Measurements from ENCODE around the gene KLRG1.

DNA sequence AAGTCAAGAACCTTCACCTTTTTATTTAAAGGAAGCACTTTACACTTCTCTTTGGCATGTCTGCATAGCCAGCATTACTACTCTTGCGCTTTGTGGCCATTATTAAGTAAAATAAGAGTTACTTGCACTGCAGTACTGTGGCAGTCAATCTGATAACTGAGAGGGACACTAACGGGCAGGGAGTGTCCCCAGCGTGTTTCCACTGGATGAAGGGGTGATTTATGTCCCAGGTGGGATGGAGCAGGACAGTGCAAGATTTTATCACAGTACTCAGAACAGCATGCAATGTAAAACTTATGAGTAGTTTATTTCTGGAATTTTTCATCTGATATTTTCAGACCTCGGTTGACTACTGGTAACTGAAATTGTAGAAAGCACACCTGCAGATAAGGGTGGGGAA lies 31.8 kb upstream of the KLRG1 start:
- TF ChIP-seq, protein P1, sequence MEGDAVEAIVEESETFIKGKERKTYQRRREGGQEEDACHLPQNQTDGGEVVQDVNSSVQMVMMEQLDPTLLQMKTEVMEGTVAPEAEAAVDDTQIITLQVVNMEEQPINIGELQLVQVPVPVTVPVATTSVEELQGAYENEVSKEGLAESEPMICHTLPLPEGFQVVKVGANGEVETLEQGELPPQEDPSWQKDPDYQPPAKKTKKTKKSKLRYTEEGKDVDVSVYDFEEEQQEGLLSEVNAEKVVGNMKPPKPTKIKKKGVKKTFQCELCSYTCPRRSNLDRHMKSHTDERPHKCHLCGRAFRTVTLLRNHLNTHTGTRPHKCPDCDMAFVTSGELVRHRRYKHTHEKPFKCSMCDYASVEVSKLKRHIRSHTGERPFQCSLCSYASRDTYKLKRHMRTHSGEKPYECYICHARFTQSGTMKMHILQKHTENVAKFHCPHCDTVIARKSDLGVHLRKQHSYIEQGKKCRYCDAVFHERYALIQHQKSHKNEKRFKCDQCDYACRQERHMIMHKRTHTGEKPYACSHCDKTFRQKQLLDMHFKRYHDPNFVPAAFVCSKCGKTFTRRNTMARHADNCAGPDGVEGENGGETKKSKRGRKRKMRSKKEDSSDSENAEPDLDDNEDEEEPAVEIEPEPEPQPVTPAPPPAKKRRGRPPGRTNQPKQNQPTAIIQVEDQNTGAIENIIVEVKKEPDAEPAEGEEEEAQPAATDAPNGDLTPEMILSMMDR (IDR thresholded peaks at IDR 0.05 in 4 of 5, conservative IDR thresholded peaks at IDR 0.05 in 1 of 5), result no peak
- TF ChIP-seq POLR2A (IDR thresholded peaks at IDR 0.05), result no peak

Measured in gastrocnemius medialis (tissue), 4 donors.